GM12874 (cell line): ENCODE results near the gene MAP4.

ENCODE experiments used
- CTCF ChIP-seq: IDR thresholded peaks from 2 replicates; pipeline ENCODE4 v1.5.1; 2011; ENCODE audit warnings: low read depth, mild to moderate bottlenecking, control low read depth, low read length, moderate library complexity; ENCODE audit not compliant: insufficient read depth

Gene MAP4

GRCh38 chr3:47971081-47971480, 45.1 kb downstream of the MAP4 start:
- no peak for TF ChIP-seq CTCF

GRCh38 chr3:47964740-47965139, 51.5 kb downstream of the MAP4 start:
- no peak for TF ChIP-seq CTCF

GRCh38 chr3:47961815-47962606, 54.2 kb downstream of the MAP4 start:
- TF ChIP-seq CTCF: no peak

- no peak for TF ChIP-seq CTCF
These were observed 55.2 kb downstream of the MAP4 start for GRCh38 chr3:47961036-47961435.

- no peak for TF ChIP-seq CTCF
These were observed 59.7 kb downstream of the MAP4 start for GRCh38 chr3:47956521-47956920.

- TF ChIP-seq CTCF: no peak
These were observed 61.6 kb downstream of the MAP4 start for GRCh38 chr3:47954567-47954966.

- no peak for TF ChIP-seq CTCF
These were observed 65.6 kb downstream of the MAP4 start for GRCh38 chr3:47950453-47951169.
